ENCODE measurements around the gene SLFN11.

GRCh38 chr17:35407531-35407930 is 34.1 kb upstream of the SLFN11 start:
- TF ChIP-seq EZH2 (IDR thresholded peaks at IDR 0.05): no peak
- TF ChIP-seq POLR2AphosphoS5 (IDR thresholded peaks at IDR 0.05; ENCODE audit: borderline replicate concordance, low read depth, low read length): no peak

Data from SK-N-MC (cell line).